Measurements from ENCODE around the gene EYS. TPM values are rescaled to one million over a fixed set of nuclear protein-coding genes. Genes with fewer than 3 reads are reported as not detected.

Gene EYS
- total RNA-seq, 2 experiments from 2014 or later = not detected

DNA sequence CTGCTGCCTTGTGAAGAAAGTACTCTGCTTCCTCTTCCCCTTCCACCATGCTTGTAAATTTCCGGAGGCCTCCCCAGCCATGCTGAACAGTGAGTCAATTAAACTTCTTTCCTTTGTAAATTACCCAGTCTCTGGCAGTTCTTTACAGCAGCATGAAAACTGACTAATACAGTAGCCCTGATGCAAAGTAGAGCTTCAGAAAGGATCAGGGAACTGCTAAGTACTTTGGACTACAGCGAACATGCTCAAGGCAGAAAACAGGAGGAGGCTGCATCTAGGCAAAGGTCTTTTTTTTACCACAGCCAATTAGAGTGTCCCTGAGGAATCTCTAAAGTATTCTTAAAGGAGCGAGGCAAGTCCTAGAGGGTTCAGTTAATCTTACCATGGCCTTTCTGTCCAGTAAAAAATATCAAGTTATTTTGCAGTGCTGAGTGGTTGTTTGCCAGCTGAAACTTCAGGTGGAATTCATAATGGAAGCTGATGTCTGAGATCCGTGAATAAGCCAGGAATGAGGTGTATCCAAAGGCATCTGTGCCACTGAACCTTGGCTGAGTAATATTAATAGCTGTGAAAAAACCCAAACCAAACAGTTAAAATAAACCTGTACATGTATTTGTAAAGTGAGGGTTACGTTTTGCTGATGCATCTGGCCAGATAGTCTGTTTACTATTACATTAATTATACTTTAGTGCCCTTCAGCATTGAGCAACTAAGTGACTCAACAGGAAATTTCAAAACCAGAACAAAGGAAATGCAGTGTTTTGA, 1901.0 kb downstream of the EYS start:
- Histone ChIP-seq H3K4me1 (ENCODE audit: insufficient read depth, low read length) (no peaks in the 10 kb centered on the region), H3K4me3 (ENCODE audit: low read length) (no peak overlapping the region), H3K27me3 (ENCODE audit: control insufficient read depth in 1 of 2, insufficient read depth in 2 of 2, low read length in 2 of 2) (no peaks in the 10 kb centered on the region), H3K36me3 (ENCODE audit: insufficient read depth, low read length) (no peaks in the 10 kb centered on the region), H3K27ac (ENCODE audit: low read depth in 1 of 2, low read length in 2 of 2) (no peak overlapping the region), H3K9me3 (ENCODE audit: control insufficient read depth in 1 of 2, insufficient read depth in 1 of 2, low read length in 2 of 2) (no peaks in the 10 kb centered on the region)
- TF ChIP-seq, protein P1, sequence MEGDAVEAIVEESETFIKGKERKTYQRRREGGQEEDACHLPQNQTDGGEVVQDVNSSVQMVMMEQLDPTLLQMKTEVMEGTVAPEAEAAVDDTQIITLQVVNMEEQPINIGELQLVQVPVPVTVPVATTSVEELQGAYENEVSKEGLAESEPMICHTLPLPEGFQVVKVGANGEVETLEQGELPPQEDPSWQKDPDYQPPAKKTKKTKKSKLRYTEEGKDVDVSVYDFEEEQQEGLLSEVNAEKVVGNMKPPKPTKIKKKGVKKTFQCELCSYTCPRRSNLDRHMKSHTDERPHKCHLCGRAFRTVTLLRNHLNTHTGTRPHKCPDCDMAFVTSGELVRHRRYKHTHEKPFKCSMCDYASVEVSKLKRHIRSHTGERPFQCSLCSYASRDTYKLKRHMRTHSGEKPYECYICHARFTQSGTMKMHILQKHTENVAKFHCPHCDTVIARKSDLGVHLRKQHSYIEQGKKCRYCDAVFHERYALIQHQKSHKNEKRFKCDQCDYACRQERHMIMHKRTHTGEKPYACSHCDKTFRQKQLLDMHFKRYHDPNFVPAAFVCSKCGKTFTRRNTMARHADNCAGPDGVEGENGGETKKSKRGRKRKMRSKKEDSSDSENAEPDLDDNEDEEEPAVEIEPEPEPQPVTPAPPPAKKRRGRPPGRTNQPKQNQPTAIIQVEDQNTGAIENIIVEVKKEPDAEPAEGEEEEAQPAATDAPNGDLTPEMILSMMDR (IDR thresholded peaks at IDR 0.05) = no peak
- Mint-ChIP-seq H3K4me1 (ENCODE audit: low read depth) (no peaks in the 10 kb centered on the region), H3K9me3 (no peaks in the 10 kb centered on the region), H3K36me3 (ENCODE audit: low read depth) (no peaks in the 10 kb centered on the region), H3K27me3 (peaks cover 7% of the 10 kb centered on the region), H3K4me3 (no peak overlapping the region), H3K27ac (no peak overlapping the region)
- DNase-seq (peak in 3 of 14 experiments; percentile 1 to 49 (median 42)), ATAC-seq (ENCODE audit: poor library complexity) (no peak)
- CTCF ChIA-PET = no interaction called here
- intact Hi-C loops (cut with DNase I, micrococcal nuclease) = no loop called here
- POLR2A ChIA-PET = no interaction called here

DNA sequence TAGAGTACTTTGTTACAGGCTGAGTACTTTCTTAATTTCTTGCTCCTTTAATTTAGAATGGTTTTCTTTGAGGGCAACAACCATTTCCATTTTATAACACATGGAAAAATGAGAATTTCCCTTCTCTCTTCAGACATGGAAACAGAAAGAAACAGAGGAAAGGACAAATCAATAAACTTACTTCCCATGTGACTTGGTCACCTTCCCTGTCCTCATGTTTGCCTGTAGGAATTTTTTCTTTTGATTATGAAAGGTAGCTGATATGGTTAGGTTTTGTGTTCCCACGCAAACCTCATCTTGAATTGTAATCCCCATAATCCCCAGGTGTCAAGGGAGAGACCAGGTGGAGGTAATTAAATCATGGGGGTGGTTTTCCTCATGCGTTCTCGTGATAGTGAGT, 1901.7 kb downstream of the EYS start:
- Histone ChIP-seq H3K36me3 (ENCODE audit: insufficient read depth, low read length) (no peaks in the 10 kb centered on the region), H3K9me3 (ENCODE audit: control insufficient read depth in 1 of 2, insufficient read depth in 1 of 2, low read length in 2 of 2) (no peaks in the 10 kb centered on the region), H3K27ac (ENCODE audit: low read depth in 1 of 2, low read length in 2 of 2) (no peak overlapping the region), H3K27me3 (ENCODE audit: control insufficient read depth in 1 of 2, insufficient read depth in 2 of 2, low read length in 2 of 2) (no peaks in the 10 kb centered on the region), H3K4me1 (ENCODE audit: insufficient read depth, low read length) (no peaks in the 10 kb centered on the region), H3K4me3 (ENCODE audit: low read length) (no peak overlapping the region)
- Mint-ChIP-seq H3K27ac (no peak overlapping the region), H3K4me3 (no peak overlapping the region), H3K27me3 (peaks cover under 1% of the 10 kb centered on the region), H3K36me3 (ENCODE audit: low read depth) (no peaks in the 10 kb centered on the region), H3K4me1 (ENCODE audit: low read depth) (no peaks in the 10 kb centered on the region), H3K9me3 (no peaks in the 10 kb centered on the region)
- DNase-seq = no peak
- TF ChIP-seq, protein P1 (IDR thresholded peaks at IDR 0.05) = no peak
- ChIA-PET POLR2A (no interaction called here), CTCF (no interaction called here)
- intact Hi-C loops (cut with DNase I, micrococcal nuclease) = no loop called here
- no peak for ATAC-seq (ENCODE audit: poor library complexity)

DNA sequence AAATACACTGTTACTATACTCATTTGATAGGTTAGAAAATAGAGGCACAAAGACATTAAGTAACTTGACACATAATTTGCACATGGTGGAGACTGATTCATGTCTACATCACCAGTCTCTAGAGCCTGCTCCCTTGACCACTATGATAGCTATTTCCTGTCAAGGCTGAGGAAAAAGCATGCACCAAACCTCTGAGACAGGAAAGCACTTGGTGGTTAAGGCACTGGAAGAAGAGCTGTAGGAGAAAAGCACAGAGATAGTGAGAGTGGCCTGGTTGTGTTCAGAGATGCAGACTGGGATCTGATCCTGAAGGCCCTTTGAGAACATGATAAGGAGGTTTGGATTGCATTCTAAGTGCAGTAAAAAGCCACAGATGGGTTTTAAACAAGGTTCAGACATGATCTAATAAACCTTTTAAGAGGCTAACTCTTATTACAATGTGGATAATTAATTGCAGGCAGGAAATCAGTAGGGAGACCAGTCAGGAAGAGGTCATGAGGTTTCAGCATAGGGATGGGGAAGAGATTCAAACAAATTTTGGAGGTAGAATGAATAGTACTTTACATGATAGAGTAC, 1902.6 kb downstream of the EYS start:
- ATAC-seq (ENCODE audit: poor library complexity) = no peak
- no peak overlapping the region for H3K27ac Mint-ChIP-seq
- TF ChIP-seq, protein P1 (IDR thresholded peaks at IDR 0.05) = no peak
- H3K4me3 ChIP-seq (ENCODE audit: low read length) = no peak overlapping the region
- CTCF ChIA-PET = no interaction called here
- no peaks in the 10 kb centered on the region for H3K9me3 ChIP-seq (ENCODE audit: control insufficient read depth in 1 of 2, insufficient read depth in 1 of 2, low read length in 2 of 2)
- H3K4me1 Mint-ChIP-seq (ENCODE audit: low read depth) = no peaks in the 10 kb centered on the region
- peaks cover 4% of the 10 kb centered on the region for H3K27me3 Mint-ChIP-seq
- H3K27ac ChIP-seq (ENCODE audit: low read depth in 1 of 2, low read length in 2 of 2) = no peak overlapping the region
- intact Hi-C loops (cut with DNase I, micrococcal nuclease) = no loop called here
- no peak overlapping the region for H3K4me3 Mint-ChIP-seq
- POLR2A ChIA-PET = no interaction called here
- DNase-seq = peak in 1 of 14 experiments; percentile 8
- H3K36me3 Mint-ChIP-seq (ENCODE audit: low read depth) = no peaks in the 10 kb centered on the region
- no peaks in the 10 kb centered on the region for H3K27me3 ChIP-seq (ENCODE audit: control insufficient read depth in 1 of 2, insufficient read depth in 2 of 2, low read length in 2 of 2)
- no peaks in the 10 kb centered on the region for H3K36me3 ChIP-seq (ENCODE audit: insufficient read depth, low read length)
- no peaks in the 10 kb centered on the region for H3K4me1 ChIP-seq (ENCODE audit: insufficient read depth, low read length)
- no peaks in the 10 kb centered on the region for H3K9me3 Mint-ChIP-seq
